ENCODE measurements around the gene DNAJB6. TPM values are rescaled to one million over a fixed set of nuclear protein-coding genes. Genes with fewer than 3 reads are reported as not detected.

The DNAJB6 gene
- total RNA-seq, 3 donors from 2014 or later (not counting 1 experiment from before 2014, with no cell fraction given): 309 to 343 (median 340) TPM

DNA sequence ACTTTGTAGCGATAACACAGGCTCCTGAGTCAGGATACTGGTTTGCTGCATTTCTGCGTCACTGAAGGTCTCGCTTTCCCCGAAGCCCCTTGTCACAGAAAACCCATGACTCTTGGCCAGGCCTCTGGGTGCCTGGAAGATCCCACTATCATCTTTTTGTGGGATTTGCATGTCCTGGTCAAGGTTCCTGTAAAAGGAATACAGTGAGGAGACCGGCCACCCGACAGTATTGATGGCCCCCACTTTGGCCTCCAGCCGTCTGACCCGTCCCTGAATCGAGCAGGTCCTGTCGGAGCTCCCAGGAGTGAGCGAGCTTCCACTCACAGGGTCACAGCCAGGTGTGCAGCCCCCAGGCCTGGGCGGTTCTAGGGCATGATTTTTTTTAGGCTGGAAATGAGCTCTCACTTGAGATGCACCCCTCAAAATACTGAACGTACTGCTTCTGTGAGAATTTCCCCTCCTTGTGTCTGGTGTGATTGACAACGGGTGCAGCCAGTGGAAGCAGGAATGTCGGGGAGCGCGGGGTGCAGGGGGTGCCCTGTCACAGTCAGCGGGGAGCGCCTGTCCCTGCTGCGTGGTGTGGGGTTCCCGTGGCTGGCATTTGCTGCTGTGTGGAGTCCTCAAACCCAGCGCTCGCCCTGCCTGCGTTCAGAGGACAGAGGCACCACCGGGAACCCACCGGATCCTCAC is 75.8 kb downstream of the DNAJB6 start:
- no peak for DNase-seq
- H3K36me3 ChIP-seq (ENCODE audit: control insufficient read depth, insufficient read depth, low read length): peaks cover 23% of the 10 kb centered on the region
- no peak overlapping the region for H3K4me3 Mint-ChIP-seq

DNA sequence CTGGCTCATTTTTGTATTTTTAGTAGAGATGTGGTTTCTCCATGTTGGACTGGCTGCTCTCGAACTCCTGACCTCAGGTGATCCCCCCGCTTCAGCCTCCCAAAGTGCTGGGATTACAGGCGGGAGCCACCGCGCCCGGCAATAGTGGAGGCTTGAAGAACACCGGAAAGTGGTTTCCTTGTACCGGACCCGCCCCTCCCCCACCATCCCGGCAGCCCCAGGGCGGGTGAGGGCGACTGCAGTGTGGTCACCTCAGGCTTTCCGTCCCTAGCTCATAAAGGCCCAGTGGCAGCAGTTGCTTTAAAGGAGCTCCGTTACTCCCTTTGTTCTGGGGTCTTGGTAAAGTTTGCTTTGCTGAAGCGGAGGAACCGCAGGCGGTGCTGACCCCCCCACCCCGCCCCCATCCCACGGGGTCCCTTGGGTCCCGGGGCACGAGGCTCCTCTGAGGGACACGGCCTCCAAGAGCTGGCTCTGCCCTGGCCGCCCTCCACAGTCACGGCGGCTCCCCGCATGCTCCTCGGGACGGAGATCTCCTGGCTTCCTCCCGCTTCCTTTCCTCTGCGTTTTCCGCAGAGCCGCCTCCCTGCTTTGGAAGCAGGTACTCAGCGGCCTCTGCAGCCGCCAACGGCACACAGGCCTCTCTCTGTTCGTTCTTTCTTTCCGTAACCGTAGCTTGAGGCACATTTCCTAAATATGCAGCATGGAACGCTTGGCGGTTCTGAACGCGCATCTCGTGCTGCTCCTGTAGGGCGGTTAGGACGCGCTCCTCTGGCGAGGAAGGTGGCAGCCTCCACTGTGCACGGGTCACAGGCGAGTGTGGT is 77.3 kb downstream of the DNAJB6 start:
- Mint-ChIP-seq H3K4me1 (peaks cover 0 to 5% of the 10 kb centered on the region in 2 donors), H3K4me3 (no peak overlapping the region), H3K36me3 (peaks cover 17% of the 10 kb centered on the region), H3K27me3 (ENCODE audit: low read depth in 2 of 2) (no peaks in the 10 kb centered on the region), H3K27ac (no peak overlapping the region), H3K9me3 (no peaks in the 10 kb centered on the region)
- H3K4me1 ChIP-seq (ENCODE audit: control insufficient read depth, insufficient read depth, low read length): peaks cover 9% of the 10 kb centered on the region
- H3K4me3 ChIP-seq (ENCODE audit: low read length): no peak overlapping the region
- H3K36me3 ChIP-seq (ENCODE audit: control insufficient read depth, insufficient read depth, low read length): peaks cover 26% of the 10 kb centered on the region
- H3K27ac ChIP-seq (ENCODE audit: low read length): no peak overlapping the region
- H3K9me3 ChIP-seq (ENCODE audit: control insufficient read depth, insufficient read depth, low read length): no peaks in the 10 kb centered on the region
- intact Hi-C loops (cut with micrococcal nuclease): no loop called here
- ATAC-seq: no peak
- no peaks in the 10 kb centered on the region for H3K27me3 ChIP-seq (ENCODE audit: control insufficient read depth, insufficient read depth, low read length)
- TF ChIP-seq, protein P1, sequence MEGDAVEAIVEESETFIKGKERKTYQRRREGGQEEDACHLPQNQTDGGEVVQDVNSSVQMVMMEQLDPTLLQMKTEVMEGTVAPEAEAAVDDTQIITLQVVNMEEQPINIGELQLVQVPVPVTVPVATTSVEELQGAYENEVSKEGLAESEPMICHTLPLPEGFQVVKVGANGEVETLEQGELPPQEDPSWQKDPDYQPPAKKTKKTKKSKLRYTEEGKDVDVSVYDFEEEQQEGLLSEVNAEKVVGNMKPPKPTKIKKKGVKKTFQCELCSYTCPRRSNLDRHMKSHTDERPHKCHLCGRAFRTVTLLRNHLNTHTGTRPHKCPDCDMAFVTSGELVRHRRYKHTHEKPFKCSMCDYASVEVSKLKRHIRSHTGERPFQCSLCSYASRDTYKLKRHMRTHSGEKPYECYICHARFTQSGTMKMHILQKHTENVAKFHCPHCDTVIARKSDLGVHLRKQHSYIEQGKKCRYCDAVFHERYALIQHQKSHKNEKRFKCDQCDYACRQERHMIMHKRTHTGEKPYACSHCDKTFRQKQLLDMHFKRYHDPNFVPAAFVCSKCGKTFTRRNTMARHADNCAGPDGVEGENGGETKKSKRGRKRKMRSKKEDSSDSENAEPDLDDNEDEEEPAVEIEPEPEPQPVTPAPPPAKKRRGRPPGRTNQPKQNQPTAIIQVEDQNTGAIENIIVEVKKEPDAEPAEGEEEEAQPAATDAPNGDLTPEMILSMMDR (IDR thresholded peaks at IDR 0.05): no peak
- 95% methylated on average over 49 of the region's 49 CpGs for WGBS (ENCODE audit: insufficient coverage)
- no peak for DNase-seq

More for the DNA sequence above, 75.8 kb downstream of the DNAJB6 start:
- Mint-ChIP-seq H3K9me3 (no peaks in the 10 kb centered on the region), H3K27me3 (ENCODE audit: low read depth in 2 of 2) (no peaks in the 10 kb centered on the region), H3K36me3 (peaks cover 17% of the 10 kb centered on the region), H3K4me1 (peaks cover 0 to 5% of the 10 kb centered on the region in 2 donors), H3K27ac (no peak overlapping the region)
- Histone ChIP-seq H3K27me3 (ENCODE audit: control insufficient read depth, insufficient read depth, low read length) (no peaks in the 10 kb centered on the region), H3K4me3 (ENCODE audit: low read length) (no peak overlapping the region), H3K9me3 (ENCODE audit: control insufficient read depth, insufficient read depth, low read length) (no peaks in the 10 kb centered on the region), H3K27ac (ENCODE audit: low read length) (no peak overlapping the region), H3K4me1 (ENCODE audit: control insufficient read depth, insufficient read depth, low read length) (peaks cover 9% of the 10 kb centered on the region)
- no peak for ATAC-seq
- WGBS (ENCODE audit: insufficient coverage): 94% methylated on average over 26 of the region's 26 CpGs
- TF ChIP-seq, protein P1 (IDR thresholded peaks at IDR 0.05): no peak
- intact Hi-C loops (cut with micrococcal nuclease): no loop called here

DNA sequence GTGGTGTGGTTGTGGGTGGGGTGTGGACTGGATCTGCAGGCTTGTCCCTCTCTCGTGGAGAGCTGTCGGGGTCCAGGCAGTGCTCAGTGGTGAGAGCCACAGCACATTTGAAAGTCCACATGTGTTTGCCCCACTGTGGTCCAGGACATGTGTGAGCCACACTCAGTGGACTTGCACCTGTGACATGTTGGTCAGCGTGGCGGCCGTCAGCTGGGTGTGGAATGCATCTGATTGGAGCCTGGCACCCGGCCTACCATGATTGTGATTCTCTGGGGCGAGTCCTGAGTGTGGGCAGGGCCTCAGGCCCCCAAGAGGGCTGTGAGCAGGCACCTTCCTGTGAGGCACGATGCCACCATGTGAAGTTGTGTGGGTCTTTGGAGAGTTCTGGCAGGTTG is 77.9 kb downstream of the DNAJB6 start:
- intact Hi-C loops (cut with micrococcal nuclease): no loop called here
- no peak overlapping the region for H3K4me3 Mint-ChIP-seq

More for the DNA sequence above, 77.9 kb downstream of the DNAJB6 start:
- H3K27me3 ChIP-seq (ENCODE audit: control insufficient read depth, insufficient read depth, low read length): no peaks in the 10 kb centered on the region
- TF ChIP-seq, protein P1 (IDR thresholded peaks at IDR 0.05): no peak
- Mint-ChIP-seq H3K36me3 (peaks cover 17% of the 10 kb centered on the region), H3K27me3 (ENCODE audit: low read depth in 2 of 2) (no peaks in the 10 kb centered on the region), H3K4me1 (peaks cover 0 to 5% of the 10 kb centered on the region in 2 donors), H3K9me3 (no peaks in the 10 kb centered on the region), H3K27ac (no peak overlapping the region)
- H3K4me1 ChIP-seq (ENCODE audit: control insufficient read depth, insufficient read depth, low read length): peaks cover 9% of the 10 kb centered on the region
- H3K4me3 ChIP-seq (ENCODE audit: low read length): no peak overlapping the region
- no peaks in the 10 kb centered on the region for H3K9me3 ChIP-seq (ENCODE audit: control insufficient read depth, insufficient read depth, low read length)
- H3K27ac ChIP-seq (ENCODE audit: low read length): no peak overlapping the region
- 94% methylated on average over 8 of the region's 8 CpGs for WGBS (ENCODE audit: insufficient coverage)
- H3K36me3 ChIP-seq (ENCODE audit: control insufficient read depth, insufficient read depth, low read length): peaks cover 26% of the 10 kb centered on the region
- DNase-seq (no peak), ATAC-seq (no peak)
